Breast epithelium (tissue), 4 donors: ENCODE measurements around the gene SLC39A11. TPM values are rescaled to one million over a fixed set of nuclear protein-coding genes. Genes with fewer than 3 reads are reported as not detected.
A peak's percentile ranks its signal among the peaks of the same experiment; 100 is the strongest.

ENCODE experiments used
- DNase-seq, 2 donors: peaks; one replicate each; pipeline ENCODE4 v3.0.0-alpha.2; 2019; ENCODE audit warnings: low spot score in 2 of 2
- H3K27ac ChIP-seq, 2 donors: fragments of 200-600 bp; sonication (generic) in 1 of 2; one replicate each; pipeline ENCODE4 v1.5.1; 2016 to 2019; ENCODE audit warnings: mild to moderate bottlenecking in 1 of 2
- H3K27me3 ChIP-seq, 2 donors: fragments of 200-600 bp; sonication (generic) in 1 of 2; one replicate each; pipeline versions ENCODE4 v1.5.1 to v1.6.0; 2017 to 2019; ENCODE audit warnings: control low read depth in 1 of 2, mild to moderate bottlenecking in 1 of 2
- H3K36me3 ChIP-seq: fragments of 200-600 bp; one replicate; pipeline ENCODE4 v1.5.1; 2019
- H3K4me1 ChIP-seq, 2 donors: fragments of 200-600 bp; sonication (generic); one replicate each; pipeline ENCODE4 v1.5.1; 2016 to 2019; ENCODE audit warnings: control low read depth in 1 of 2
- H3K4me3 ChIP-seq, 3 donors: fragments of 200-600 bp; sonication (generic); 1 replicate in 2 of 3; 2 replicates in 1 of 3; pipeline ENCODE4 v1.5.1; 2016 to 2019; ENCODE audit warnings: mild to moderate bottlenecking in 3 of 3, moderate library complexity in 2 of 3
- H3K9me3 ChIP-seq, 2 donors: fragments of 200-600 bp; sonication (generic) in 1 of 2; one replicate each; pipeline ENCODE4 v1.5.1; 2016 to 2019; ENCODE audit warnings: control low read depth in 1 of 2
- CTCF ChIP-seq, 3 donors: fragments of 450-650 bp; IDR thresholded peaks; one replicate each; pipeline ENCODE4 v1.5.1; 2016 to 2017; ENCODE audit warnings: antibody characterized with exemption in 3 of 3, mild to moderate bottlenecking in 3 of 3, moderate library complexity in 3 of 3
- POLR2A ChIP-seq: fragments of 450-650 bp; IDR thresholded peaks from one replicate; pipeline ENCODE4 v1.6.1; 2016; ENCODE audit warnings: antibody characterized with exemption, mild to moderate bottlenecking, moderate library complexity
- POLR2AphosphoS5 ChIP-seq, 3 donors: sonication (generic); formaldehyde crosslinking; IDR thresholded peaks; one replicate each; pipeline ENCODE4 v1.6.1; 2017; ENCODE audit warnings: antibody characterized with exemption in 3 of 3
- intact Hi-C: fragments of 100-400 bp; cut with DNase I; formaldehyde crosslinking; loops from one replicate; pipeline ENCODE4 v1.15.1; 2023; ENCODE audit warnings: low total_unique reads
- total RNA-seq, 3 donors: library from RNA; depleted of rRNA; stranded (reverse); fragments of >200 nt; gene quantifications; one replicate each; pipeline ENCODE4 v1.1.0, GENCODE V29; 2016

Gene SLC39A11
- total RNA-seq, 3 donors from 2014 or later: 31.8 to 54.6 (median 47.0) TPM

DNA sequence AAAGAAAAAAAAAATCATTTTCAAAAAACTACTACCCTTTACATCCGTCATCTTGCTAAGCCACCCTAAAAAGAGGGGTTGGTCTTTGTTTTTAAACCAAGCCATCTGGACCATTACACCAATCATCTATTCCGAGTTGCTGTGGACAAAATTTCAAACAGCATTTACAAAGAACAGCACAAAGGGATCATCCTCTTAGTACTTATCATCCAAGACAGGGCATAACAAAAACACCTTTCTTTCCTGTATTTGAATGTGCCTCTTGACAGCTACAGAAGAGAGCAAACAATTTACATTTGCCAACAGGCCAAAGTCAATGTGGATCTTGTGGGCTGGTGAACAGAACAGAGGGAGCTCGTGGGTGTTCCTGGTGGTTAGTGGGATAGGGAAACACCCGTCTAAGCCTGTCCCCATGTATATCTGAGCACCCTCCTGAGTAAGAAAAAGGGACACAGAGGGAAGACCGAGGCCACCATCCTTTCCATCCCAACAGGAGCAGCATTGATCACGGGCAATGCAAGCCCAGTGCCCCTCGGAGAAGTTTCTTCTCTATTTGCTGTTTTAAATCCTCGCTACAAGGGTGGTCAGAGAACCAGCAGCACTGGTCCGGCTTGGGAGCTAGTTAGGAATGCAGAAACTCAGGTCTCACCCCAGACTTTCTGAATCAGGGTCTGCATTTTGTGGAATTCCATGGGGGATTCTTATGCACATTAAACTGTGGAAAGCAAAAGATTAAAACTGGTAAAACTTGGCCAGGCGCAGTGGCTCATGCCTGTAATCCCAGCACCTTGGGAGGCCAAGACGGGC is 1.9 kb downstream of the SLC39A11 start:
- H3K36me3 ChIP-seq: no peaks in the 10 kb centered on the region
- no peaks in the 10 kb centered on the region for H3K9me3 ChIP-seq
- intact Hi-C loops: no loop called here
- no peak for DNase-seq
- H3K27ac ChIP-seq: peak overlapping the region in 1 of 2 donors; percentile 23
- H3K4me3 ChIP-seq: peak overlapping the region in 1 of 3 donors; percentile 6
- TF ChIP-seq CTCF (IDR thresholded peaks at IDR 0.05) (no peak), POLR2AphosphoS5 (IDR thresholded peaks at IDR 0.05) (no peak), POLR2A (no peak)
- H3K27me3 ChIP-seq: no peaks in the 10 kb centered on the region
- H3K4me1 ChIP-seq: peaks cover 0 to 9% of the 10 kb centered on the region in 2 donors

- intact Hi-C loops: no loop called here
- peak in 1 of 2 donors; percentile 49 for DNase-seq
- Histone ChIP-seq H3K4me3 (no peak overlapping the region), H3K27ac (peak overlapping the region in 1 of 2 donors; percentile 25), H3K4me1 (peaks cover 0 to 9% of the 10 kb centered on the region in 2 donors), H3K27me3 (no peaks in the 10 kb centered on the region), H3K36me3 (no peaks in the 10 kb centered on the region), H3K9me3 (no peaks in the 10 kb centered on the region)
- no peak for TF ChIP-seq CTCF (IDR thresholded peaks at IDR 0.05)
- no peak for TF ChIP-seq POLR2AphosphoS5 (IDR thresholded peaks at IDR 0.05)
- TF ChIP-seq POLR2A: no peak
Observed at GRCh38 chr17:73089322-73090317, 2.9 kb downstream of the SLC39A11 start.

DNA sequence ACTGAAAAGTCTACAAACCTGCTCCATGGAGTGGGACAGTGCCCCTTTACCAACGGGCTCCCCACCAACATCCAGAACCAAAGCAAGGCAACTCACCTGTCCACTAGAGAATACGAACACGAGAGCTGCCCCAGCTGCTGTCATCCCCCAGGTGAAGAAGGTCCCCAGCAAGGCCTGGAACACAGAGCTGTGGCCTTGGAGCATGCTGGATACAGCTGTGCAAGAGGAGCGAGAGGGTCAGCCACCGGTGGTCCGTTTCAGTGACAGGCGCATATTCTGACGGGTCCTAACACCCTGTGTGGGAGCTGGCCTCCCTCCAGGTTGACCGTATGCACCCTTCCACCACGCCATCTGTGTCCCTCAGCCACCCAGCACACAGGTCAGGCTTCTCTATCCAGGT is 3.9 kb downstream of the SLC39A11 start:
- intact Hi-C loops: no loop called here
- peaks cover 0 to 9% of the 10 kb centered on the region in 2 donors for H3K4me1 ChIP-seq
- no peak for TF ChIP-seq CTCF (IDR thresholded peaks at IDR 0.05)
- TF ChIP-seq POLR2AphosphoS5 (IDR thresholded peaks at IDR 0.05): no peak
- no peak for TF ChIP-seq POLR2A
- H3K27ac ChIP-seq: no peak overlapping the region
- H3K36me3 ChIP-seq: no peaks in the 10 kb centered on the region
- no peaks in the 10 kb centered on the region for H3K9me3 ChIP-seq
- no peaks in the 10 kb centered on the region for H3K27me3 ChIP-seq
- H3K4me3 ChIP-seq: no peak overlapping the region
- no peak for DNase-seq

DNA sequence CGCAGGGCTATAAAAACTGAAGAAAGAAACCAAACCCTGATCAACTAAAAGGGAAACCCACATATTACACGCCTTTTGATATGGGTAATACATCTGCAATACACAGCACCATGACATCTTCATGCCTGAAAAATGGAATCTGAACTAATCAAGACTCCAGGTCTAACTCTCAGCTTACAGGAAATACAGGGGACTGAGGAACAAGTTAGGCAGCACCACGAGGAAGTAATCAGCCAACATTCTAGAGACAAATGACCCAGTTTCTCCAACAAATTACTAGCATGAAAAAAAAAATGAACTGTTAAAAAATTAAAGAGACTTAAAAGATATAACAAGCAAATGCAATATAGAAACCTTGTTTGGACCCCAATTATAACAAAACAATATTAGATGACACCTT is 9.1 kb downstream of the SLC39A11 start:
- TF ChIP-seq POLR2A: no peak
- TF ChIP-seq POLR2AphosphoS5 (IDR thresholded peaks at IDR 0.05): no peak
- TF ChIP-seq CTCF (IDR thresholded peaks at IDR 0.05): no peak
- intact Hi-C loops: no loop called here
- Histone ChIP-seq H3K27ac (no peak overlapping the region), H3K9me3 (no peaks in the 10 kb centered on the region), H3K27me3 (no peaks in the 10 kb centered on the region), H3K4me1 (no peaks in the 10 kb centered on the region), H3K4me3 (no peak overlapping the region), H3K36me3 (no peaks in the 10 kb centered on the region)
- DNase-seq: no peak
